Stomach (tissue), 9 donors: ENCODE results near the gene RBM8A. TPM values are rescaled to one million over a fixed set of nuclear protein-coding genes. Genes with fewer than 3 reads are reported as not detected.
A peak's percentile ranks its signal among the peaks of the same experiment; 100 is the strongest.

Experiments used
- DNase-seq, 2 donors: peaks; one replicate each; pipeline versions ENCODE4 v3.0.0 to v3.0.0-alpha.2; 2013 to 2019
- H3K27ac ChIP-seq, 5 donors: fragments of 200-600 bp in 4 of 5; sonication (generic) in 4 of 5; one replicate each; pipeline ENCODE4 v1.5.1; 2013 to 2019; ENCODE audit warnings: mild to moderate bottlenecking in 1 of 5, moderate library complexity in 1 of 5
- H3K27me3 ChIP-seq, 3 donors: fragments of 200-600 bp; sonication (generic); one replicate each; pipeline ENCODE4 v1.5.1; 2017 to 2019; ENCODE audit warnings: mixed run types in 1 of 3
- H3K36me3 ChIP-seq, 4 donors: fragments of 200-600 bp; sonication (generic); 1 replicate in 3 of 4; 2 replicates in 1 of 4; pipeline ENCODE4 v1.5.1; 2016 to 2019
- H3K4me1 ChIP-seq, 4 donors: fragments of 200-600 bp; sonication (generic); one replicate each; pipeline ENCODE4 v1.5.1; 2016 to 2019
- H3K4me3 ChIP-seq, 4 donors: fragments of 200-600 bp; sonication (generic) in 3 of 4; one replicate each; pipeline ENCODE4 v1.5.1; 2016 to 2019; ENCODE audit warnings: mild to moderate bottlenecking in 1 of 4
- H3K9me3 ChIP-seq, 4 donors: fragments of 200-600 bp; sonication (generic); one replicate each; pipeline ENCODE4 v1.5.1; 2016 to 2019
- CTCF ChIP-seq, 7 experiments: fragments of 450-650 bp in 4 of 7; fragments of 200-600 bp in 3 of 7; sonication (generic) in 3 of 7; IDR thresholded peaks; one replicate each; pipeline ENCODE4 v1.5.1; 2016 to 2019; ENCODE audit warnings: antibody characterized with exemption in 7 of 7, control low read depth in 2 of 7, mild to moderate bottlenecking in 1 of 7
- EP300 ChIP-seq: sonication (generic); formaldehyde crosslinking; IDR thresholded peaks from one replicate; pipeline ENCODE4 v1.6.1; 2017; ENCODE audit warnings: antibody characterized with exemption
- POLR2A ChIP-seq, 4 donors: fragments of 450-650 bp; IDR thresholded peaks; one replicate each; pipeline ENCODE4 v1.6.1; 2016; ENCODE audit warnings: antibody characterized with exemption in 4 of 4, control low read depth in 2 of 4, mild to moderate bottlenecking in 1 of 4, moderate library complexity in 1 of 4
- POLR2AphosphoS5 ChIP-seq, 3 donors: sonication (generic); formaldehyde crosslinking; IDR thresholded peaks; one replicate each; pipeline ENCODE4 v1.6.1; 2016; ENCODE audit warnings: antibody characterized with exemption in 3 of 3
- WGBS, 5 donors: extraction: QIAGEN DNeasy Blood & Tissue Kit in 3 of 5; methylation state at CpG; one replicate each; pipeline versions ENCODE4 v1.1.5 to v1.1.7; 2013 to 2018; 5-methylcytosine and 5-hydroxymethylcytosine counted together
- intact Hi-C: fragments of 100-400 bp; cut with DNase I; formaldehyde crosslinking; loops from one replicate; pipeline ENCODE4 v1.15.1; 2023; ENCODE audit warnings: low total_unique reads
- polyA plus RNA-seq, 3 donors: library from polyadenylated mRNA; stranded (reverse); fragments of 200-250 nt; gene quantifications; one replicate each; pipeline ENCODE4 v1.2.3, GENCODE V29; 2013
- total RNA-seq, 5 donors: library from RNA; depleted of rRNA; stranded (reverse); fragments of >200 nt; gene quantifications; one replicate each; pipeline versions ENCODE4 v1.1.0 to v1.2.3, GENCODE V29; 2014 to 2016
- donor health status: healthy with polysubstance abuse.
- donor health status: Bipolar disorder and iron deficiency.
- donor health status: healthy.

RBM8A gene
- total and polyA plus RNA-seq, 8 donors: 9.3 to 113 (median 77.4) TPM

GRCh38 chr1:145891587-145892485, 35.4 kb downstream of the RBM8A start:
- WGBS, 5 donors: 5 to 8% (median 6%) methylated on average over 6 of the region's 6 CpGs

GRCh38 chr1:145891143-145891542, 36.1 kb downstream of the RBM8A start:
- H3K4me3 ChIP-seq: peak overlapping the region in 1 of 4 donors; percentile 9
- TF ChIP-seq POLR2A (IDR thresholded peaks at IDR 0.05) (no peak), CTCF (IDR thresholded peaks at IDR 0.05) (no peak), POLR2AphosphoS5 (IDR thresholded peaks at IDR 0.05) (peak in 2 of 3 donors; percentile 22 to 58), EP300 (no peak)
- H3K36me3 ChIP-seq: no peaks in the 10 kb centered on the region
- 23 to 45% (median 42%) methylated on average over 1 of the region's 1 CpG for WGBS, 5 donors
- no peaks in the 10 kb centered on the region for H3K9me3 ChIP-seq
- peaks cover 42 to 60% (median 48%) of the 10 kb centered on the region in 4 donors for H3K4me1 ChIP-seq
- DNase-seq: peak; percentile 67
- no peaks in the 10 kb centered on the region for H3K27me3 ChIP-seq
- intact Hi-C loops: no loop called here
- peak overlapping the region; percentile 88 to 97 (median 96) for H3K27ac ChIP-seq

More at GRCh38 chr1:145891587-145892485, 35.4 kb downstream of the RBM8A start:
- DNase-seq: peak; percentile 97 to 98
- Histone ChIP-seq H3K27me3 (no peaks in the 10 kb centered on the region), H3K27ac (peak overlapping the region; percentile 88 to 97 (median 96)), H3K9me3 (no peaks in the 10 kb centered on the region), H3K4me3 (peak overlapping the region in 1 of 4 donors; percentile 9), H3K36me3 (peaks cover 0 to 1% (median 0%) of the 10 kb centered on the region in 4 donors), H3K4me1 (peaks cover 37 to 53% (median 41%) of the 10 kb centered on the region in 4 donors)
- intact Hi-C loops: no loop called here
- TF ChIP-seq EP300: no peak
- peak; percentile 58 to 90 (median 84) for TF ChIP-seq POLR2AphosphoS5 (IDR thresholded peaks at IDR 0.05)
- TF ChIP-seq CTCF (IDR thresholded peaks at IDR 0.05): peak in 6 of 7 experiments; percentile 81 to 99 (median 94)
- TF ChIP-seq POLR2A (IDR thresholded peaks at IDR 0.05): no peak

- no peaks in the 10 kb centered on the region for H3K9me3 ChIP-seq
- H3K4me1 ChIP-seq: peaks cover 51 to 72% (median 58%) of the 10 kb centered on the region in 4 donors
- no peak for DNase-seq
- TF ChIP-seq CTCF (IDR thresholded peaks at IDR 0.05): no peak
- H3K27ac ChIP-seq: peak overlapping the region in 4 of 5 donors; percentile 88 to 97 (median 94)
- no peaks in the 10 kb centered on the region for H3K27me3 ChIP-seq
- 66 to 87% (median 73%) methylated on average over 3 of the region's 3 CpGs for WGBS, 5 donors
- H3K36me3 ChIP-seq: no peaks in the 10 kb centered on the region
- intact Hi-C loops: no loop called here
- H3K4me3 ChIP-seq: no peak overlapping the region
These were observed 37.6 kb downstream of the RBM8A start for GRCh38 chr1:145889722-145890121.

GRCh38 chr1:145887631-145888030, 39.7 kb downstream of the RBM8A start:
- Histone ChIP-seq H3K27me3 (no peaks in the 10 kb centered on the region), H3K4me1 (peaks cover 43 to 60% (median 50%) of the 10 kb centered on the region in 4 donors), H3K36me3 (no peaks in the 10 kb centered on the region), H3K27ac (peak overlapping the region in 4 of 5 donors; percentile 56 to 62 (median 60)), H3K4me3 (no peak overlapping the region), H3K9me3 (no peaks in the 10 kb centered on the region)
- intact Hi-C loops: no loop called here
- TF ChIP-seq EP300 (no peak), POLR2AphosphoS5 (IDR thresholded peaks at IDR 0.05) (peak in 1 of 3 donors; percentile 9), CTCF (IDR thresholded peaks at IDR 0.05) (no peak), POLR2A (IDR thresholded peaks at IDR 0.05) (no peak)
- peak in 1 of 2 donors; percentile 70 for DNase-seq
- WGBS, 5 donors: 29 to 51% (median 36%) methylated on average over 5 of the region's 5 CpGs
